Subcutaneous adipose tissue (tissue), 4 donors: ENCODE data around the gene RASD1. TPM values are rescaled to one million over a fixed set of nuclear protein-coding genes. Genes with fewer than 3 reads are reported as not detected.

ENCODE experiments used
- total RNA-seq, 4 donors: library from RNA; depleted of rRNA; stranded (reverse); fragments of >200 nt; gene quantifications; one replicate each; pipeline ENCODE4 v1.1.0, GENCODE V29; 2016
- TF ChIP-seq, protein P1 (sequence below): fragments of 450-650 bp; IDR thresholded peaks from one replicate; pipeline ENCODE4 v1.5.1; 2016; ENCODE audit warnings: low read depth, mild to moderate bottlenecking, control low read depth, antibody characterized with exemption, moderate library complexity

Gene RASD1
- total RNA-seq, 4 donors from 2014 or later: 140 to 294 (median 198) TPM

DNA sequence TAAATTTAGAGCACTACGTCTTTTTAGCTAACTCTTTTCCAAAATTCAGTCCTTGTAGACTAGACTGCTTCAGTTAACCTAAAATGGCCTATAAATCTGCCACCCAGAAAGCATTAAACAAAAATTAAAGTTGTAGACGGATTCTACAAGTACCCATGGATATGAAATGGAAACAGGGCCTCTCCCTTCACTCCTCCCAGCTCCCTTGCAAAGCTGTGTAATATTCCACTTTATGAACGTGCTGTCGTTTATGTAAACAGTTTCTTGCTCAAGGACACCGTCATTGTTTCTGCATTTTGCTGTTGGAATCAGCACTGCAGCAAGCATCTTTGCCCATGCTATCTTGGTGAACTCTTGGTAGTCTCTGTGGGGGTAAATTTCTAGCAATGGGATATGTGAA is 14.3 kb downstream of the RASD1 start:
- TF ChIP-seq, protein P1, sequence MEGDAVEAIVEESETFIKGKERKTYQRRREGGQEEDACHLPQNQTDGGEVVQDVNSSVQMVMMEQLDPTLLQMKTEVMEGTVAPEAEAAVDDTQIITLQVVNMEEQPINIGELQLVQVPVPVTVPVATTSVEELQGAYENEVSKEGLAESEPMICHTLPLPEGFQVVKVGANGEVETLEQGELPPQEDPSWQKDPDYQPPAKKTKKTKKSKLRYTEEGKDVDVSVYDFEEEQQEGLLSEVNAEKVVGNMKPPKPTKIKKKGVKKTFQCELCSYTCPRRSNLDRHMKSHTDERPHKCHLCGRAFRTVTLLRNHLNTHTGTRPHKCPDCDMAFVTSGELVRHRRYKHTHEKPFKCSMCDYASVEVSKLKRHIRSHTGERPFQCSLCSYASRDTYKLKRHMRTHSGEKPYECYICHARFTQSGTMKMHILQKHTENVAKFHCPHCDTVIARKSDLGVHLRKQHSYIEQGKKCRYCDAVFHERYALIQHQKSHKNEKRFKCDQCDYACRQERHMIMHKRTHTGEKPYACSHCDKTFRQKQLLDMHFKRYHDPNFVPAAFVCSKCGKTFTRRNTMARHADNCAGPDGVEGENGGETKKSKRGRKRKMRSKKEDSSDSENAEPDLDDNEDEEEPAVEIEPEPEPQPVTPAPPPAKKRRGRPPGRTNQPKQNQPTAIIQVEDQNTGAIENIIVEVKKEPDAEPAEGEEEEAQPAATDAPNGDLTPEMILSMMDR: no peak

DNA sequence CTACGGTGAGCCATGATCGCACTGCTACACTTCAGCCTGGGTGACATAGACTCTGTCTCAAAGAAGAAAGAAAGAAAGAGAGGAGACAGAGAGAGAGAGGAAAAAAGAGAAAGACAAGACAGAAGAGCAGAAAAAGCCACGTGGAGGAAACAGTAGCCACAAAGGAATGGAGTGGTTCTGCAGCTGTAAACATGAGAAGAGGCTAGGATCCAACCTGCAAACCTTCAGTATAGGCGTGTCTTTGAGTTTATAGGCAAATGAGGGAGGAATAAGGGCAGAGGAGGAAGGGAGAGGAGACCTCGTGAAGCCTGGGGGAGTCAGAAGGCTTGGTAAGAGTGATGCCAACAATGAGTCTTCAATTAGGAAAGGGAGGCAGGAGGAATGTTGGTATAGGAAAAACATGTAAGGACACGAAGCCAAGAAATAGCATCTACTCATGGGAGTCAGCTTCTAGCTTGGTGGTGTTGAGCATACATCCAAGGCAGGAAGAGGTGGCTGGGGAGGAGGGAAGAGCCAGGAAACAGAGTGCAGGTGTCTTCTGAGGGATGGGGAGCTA is 15.5 kb downstream of the RASD1 start:
- TF ChIP-seq, protein P1: no peak

DNA sequence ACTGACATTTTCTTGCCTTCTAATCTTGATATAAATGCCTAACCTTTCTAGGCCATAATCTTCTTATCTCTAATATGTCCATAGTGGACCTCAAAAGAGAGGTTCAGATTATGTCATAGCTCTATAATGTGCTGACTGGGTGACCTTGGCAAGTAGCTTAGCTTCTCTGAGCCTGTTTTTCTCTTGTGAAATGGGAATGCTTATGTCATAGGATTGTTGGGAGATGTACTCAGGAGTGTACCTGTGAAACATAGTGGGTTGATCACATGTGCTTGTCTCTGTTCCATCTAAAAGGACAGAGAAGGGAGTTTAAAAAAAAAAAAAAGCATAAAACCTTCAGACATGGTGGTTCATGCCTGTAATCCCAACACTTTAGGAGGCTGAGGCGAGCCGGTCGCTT is 17.0 kb downstream of the RASD1 start:
- TF ChIP-seq, protein P1: no peak

DNA sequence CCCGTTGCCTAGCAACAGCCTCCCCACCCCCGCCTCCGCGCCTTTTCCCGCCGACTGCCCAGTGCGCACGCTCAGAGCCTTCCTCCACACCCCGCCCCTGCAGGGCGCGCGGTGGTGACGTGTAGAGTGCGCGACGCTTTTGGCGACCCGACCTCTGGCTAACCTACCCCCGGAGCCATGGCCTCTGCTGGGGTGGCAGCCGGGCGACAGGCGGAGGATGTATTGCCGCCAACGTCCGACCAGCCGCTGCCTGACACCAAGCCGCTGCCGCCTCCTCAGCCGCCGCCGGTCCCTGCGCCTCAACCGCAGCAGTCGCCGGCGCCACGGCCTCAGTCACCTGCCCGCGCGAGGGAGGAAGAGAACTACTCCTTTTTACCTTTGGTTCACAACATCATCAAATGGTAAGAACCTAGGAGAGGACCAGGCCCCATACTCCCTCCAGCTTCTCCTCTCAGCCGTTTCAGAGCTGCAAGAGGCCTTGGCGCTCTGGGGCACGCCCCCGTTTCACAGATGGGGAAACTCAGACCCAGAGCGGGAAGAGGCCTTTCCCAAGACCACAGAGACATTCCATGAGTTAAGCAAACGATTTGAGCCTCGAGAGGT is 19.2 kb downstream of the RASD1 start, which contains the start of gene MED9:
Gene MED9, plus strand, starts transcription at position 136 of the 603 bp plus-strand sequence. Its CDS starts 42 bp downstream, at position 178.
- TF ChIP-seq, protein P1: no peak

DNA sequence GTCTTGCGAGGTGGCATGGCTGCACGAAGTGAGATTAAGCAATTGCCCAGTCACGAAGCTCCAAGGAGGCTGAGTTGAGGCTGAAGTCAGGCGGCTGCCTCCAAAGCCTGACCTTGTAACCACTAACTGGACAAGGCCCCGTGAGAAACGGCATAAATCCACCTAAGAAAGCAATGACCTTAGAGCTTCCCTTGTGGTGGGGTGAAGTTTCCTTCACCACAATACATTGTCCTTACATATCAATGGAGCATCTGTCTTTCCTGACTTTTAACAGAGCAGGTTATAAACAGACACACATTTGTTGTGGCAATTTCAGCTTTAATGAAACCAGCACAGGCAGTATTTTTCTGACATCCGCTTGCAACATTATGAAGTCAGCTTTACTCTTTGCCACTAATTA is 21.9 kb downstream of the RASD1 start:
- TF ChIP-seq, protein P1: no peak

DNA sequence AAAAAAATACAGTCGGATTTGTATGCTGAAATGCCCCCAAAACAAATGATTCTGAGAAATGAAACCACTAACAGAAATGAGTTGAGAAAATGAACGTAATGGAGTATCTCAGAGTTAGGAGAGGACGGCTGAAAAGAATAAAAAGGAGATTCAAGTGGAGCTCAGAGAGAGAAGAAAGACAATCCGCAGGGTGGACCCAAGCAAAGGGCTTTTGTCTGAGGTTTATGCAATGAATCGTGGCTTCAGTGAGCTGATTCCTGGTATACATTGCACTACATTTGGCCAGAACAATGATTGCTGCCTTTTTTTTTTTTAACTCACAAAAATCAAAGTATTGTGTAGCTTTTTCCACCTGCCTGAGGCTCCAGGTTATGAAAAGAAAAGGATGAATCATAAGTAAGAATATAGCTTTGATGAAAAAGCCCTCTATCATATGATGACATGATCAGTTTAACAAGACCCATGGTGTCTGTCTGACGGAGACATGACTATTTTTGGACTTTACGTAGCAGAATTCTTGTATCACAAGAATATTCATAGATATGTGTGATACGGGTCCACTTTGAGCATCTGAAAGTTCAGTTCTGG is 23.8 kb downstream of the RASD1 start:
- TF ChIP-seq, protein P1: no peak

DNA sequence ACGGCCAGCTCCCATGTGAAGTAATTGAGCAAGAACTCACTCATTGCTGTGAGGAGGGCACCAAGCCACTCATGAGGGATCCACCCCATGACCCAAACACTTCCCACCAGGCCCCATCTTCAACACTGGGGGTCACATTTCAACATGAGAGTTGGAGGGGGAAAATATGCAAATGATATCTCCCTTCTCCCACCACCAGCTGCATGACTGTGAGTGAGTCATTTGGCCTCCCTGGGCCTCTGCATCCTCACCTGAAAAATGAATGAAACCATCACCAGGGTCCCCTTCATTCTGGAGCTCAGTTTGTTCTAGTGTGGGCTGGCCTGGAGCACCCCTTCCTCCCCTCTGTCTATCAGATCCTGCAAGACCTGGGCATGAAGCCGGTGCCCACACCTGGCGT is 26.2 kb downstream of the RASD1 start:
- TF ChIP-seq, protein P1: no peak
